Activated CD8-positive, alpha-beta T cell treated with anti-CD3 and anti-CD28 coated beads, Interleukin-2, amount 10 ng/mL, durations not matched to agents 7 days and 5 days (primary cell): ENCODE measurements around the gene SNCAIP. TPM values are rescaled to one million over a fixed set of nuclear protein-coding genes. Genes with fewer than 3 reads are reported as not detected.

Experiments used
- ATAC-seq: fragments of 150-1000 bp; cut with Tn5 transposase; one replicate; pipeline ENCODE4 v1.10.0; 2021; ENCODE audit warnings: moderate library complexity
- CTCF ChIA-PET: fragments of 350-600 bp; sonication (Branson Sonifier 250); formaldehyde crosslinking; loops from one replicate; lab custom pipeline; 2021; ENCODE audit warnings: antibody characterized with exemption; lab: Charles Lee
- POLR2A ChIA-PET: fragments of 350-600 bp; sonication (Branson Sonifier 250); formaldehyde crosslinking; loops from one replicate; lab custom pipeline; 2021; ENCODE audit warnings: antibody characterized with exemption; lab: Charles Lee
- DNase-seq: peaks from one replicate; pipeline ENCODE4 v3.0.0-alpha.2; 2020
- H3K27ac Mint-ChIP-seq: one replicate; pipeline ENCODE4 v1.8.0; 2021; ENCODE audit warnings: mild to moderate bottlenecking, mixed read lengths
- H3K27me3 Mint-ChIP-seq: one replicate; pipeline ENCODE4 v1.8.0; 2021; ENCODE audit warnings: low read depth, mixed read lengths
- H3K36me3 Mint-ChIP-seq: one replicate; pipeline ENCODE4 v1.8.0; 2021; ENCODE audit warnings: low read depth, mixed read lengths
- H3K4me1 Mint-ChIP-seq: one replicate; pipeline ENCODE4 v1.8.0; 2021; ENCODE audit warnings: low read depth, mixed read lengths
- H3K4me3 Mint-ChIP-seq: one replicate; pipeline ENCODE4 v1.8.0; 2021; ENCODE audit warnings: mild to moderate bottlenecking, mixed read lengths
- H3K9me3 Mint-ChIP-seq: one replicate; pipeline ENCODE4 v1.8.0; 2022; ENCODE audit warnings: mixed read lengths; ENCODE audit not compliant: insufficient read depth
- total RNA-seq, 2 experiments: library from RNA; stranded (reverse); gene quantifications; one replicate each; pipeline ENCODE4 v1.2.3, GENCODE V29; 2021

The SNCAIP gene
- total RNA-seq, 2 experiments from 2014 or later = not detected

DNA sequence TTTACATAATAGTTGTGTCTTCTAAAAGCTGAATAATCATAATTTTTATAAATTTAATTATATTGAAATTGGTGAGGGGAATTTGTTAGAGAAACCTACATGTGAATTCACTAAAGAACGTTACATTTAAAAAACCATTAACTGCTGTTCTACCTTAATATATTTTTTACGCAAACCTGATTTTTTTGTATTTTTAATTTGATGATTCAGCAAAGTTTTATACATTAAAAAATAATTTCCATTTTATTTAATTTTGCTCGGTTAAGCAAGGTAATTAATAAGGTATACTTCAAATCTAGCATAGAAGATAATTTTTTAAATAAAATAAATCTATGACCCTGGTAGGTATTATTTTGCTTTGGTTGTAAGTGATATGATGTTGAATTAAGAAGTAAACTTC, 114.3 kb downstream of the SNCAIP start:
- Mint-ChIP-seq H3K27me3 (no peaks in the 10 kb centered on the region), H3K4me3 (no peak overlapping the region), H3K27ac (no peak overlapping the region), H3K36me3 (no peaks in the 10 kb centered on the region), H3K4me1 (no peaks in the 10 kb centered on the region), H3K9me3 (no peaks in the 10 kb centered on the region)
- ChIA-PET CTCF (no interaction called here), POLR2A (no interaction called here)
- DNase-seq (no peak), ATAC-seq (no peak)

- ChIA-PET CTCF (no interaction called here), POLR2A (no interaction called here)
- no peak for ATAC-seq
- Mint-ChIP-seq H3K4me3 (no peak overlapping the region), H3K4me1 (no peaks in the 10 kb centered on the region), H3K9me3 (no peaks in the 10 kb centered on the region), H3K27ac (no peak overlapping the region), H3K36me3 (no peaks in the 10 kb centered on the region), H3K27me3 (no peaks in the 10 kb centered on the region)
- no peak for DNase-seq
These were observed 115.6 kb downstream of the SNCAIP start for GRCh38 chr5:122427621-122428020.

- ChIA-PET POLR2A (no interaction called here), CTCF (no interaction called here)
- Mint-ChIP-seq H3K4me1 (no peaks in the 10 kb centered on the region), H3K4me3 (no peak overlapping the region), H3K27me3 (no peaks in the 10 kb centered on the region), H3K9me3 (no peaks in the 10 kb centered on the region), H3K36me3 (no peaks in the 10 kb centered on the region), H3K27ac (no peak overlapping the region)
- ATAC-seq (no peak), DNase-seq (no peak)
These were observed 117.7 kb downstream of the SNCAIP start for GRCh38 chr5:122429545-122430318.

DNA sequence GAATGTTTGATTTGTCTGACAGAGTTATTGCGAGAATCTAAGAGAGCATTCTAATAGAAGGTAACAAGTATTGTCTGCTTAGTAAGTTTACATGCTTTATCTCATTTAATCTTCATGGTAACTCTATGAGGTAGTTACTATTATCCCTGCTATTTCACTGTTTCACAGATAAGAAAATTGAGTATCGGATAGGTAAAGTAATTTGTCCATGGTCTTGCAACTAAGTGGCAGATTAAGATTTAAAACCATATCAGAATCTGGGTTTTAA, 118.2 kb downstream of the SNCAIP start:
- Mint-ChIP-seq H3K9me3 (no peaks in the 10 kb centered on the region), H3K4me3 (no peak overlapping the region), H3K27ac (no peak overlapping the region), H3K4me1 (no peaks in the 10 kb centered on the region), H3K36me3 (no peaks in the 10 kb centered on the region), H3K27me3 (no peaks in the 10 kb centered on the region)
- DNase-seq (no peak), ATAC-seq (no peak)
- CTCF ChIA-PET = no interaction called here
- POLR2A ChIA-PET = no interaction called here

- H3K4me1 Mint-ChIP-seq = no peaks in the 10 kb centered on the region
- DNase-seq = no peak
- no peak overlapping the region for H3K4me3 Mint-ChIP-seq
- H3K27me3 Mint-ChIP-seq = no peaks in the 10 kb centered on the region
- no peaks in the 10 kb centered on the region for H3K9me3 Mint-ChIP-seq
- H3K36me3 Mint-ChIP-seq = no peaks in the 10 kb centered on the region
- ATAC-seq = no peak
- ChIA-PET POLR2A (no interaction called here), CTCF (no interaction called here)
- H3K27ac Mint-ChIP-seq = no peak overlapping the region
These were observed 119.3 kb downstream of the SNCAIP start for GRCh38 chr5:122431298-122431697.

- Mint-ChIP-seq H3K4me3 (no peak overlapping the region), H3K27me3 (no peaks in the 10 kb centered on the region), H3K36me3 (no peaks in the 10 kb centered on the region), H3K27ac (no peak overlapping the region), H3K4me1 (no peaks in the 10 kb centered on the region), H3K9me3 (no peaks in the 10 kb centered on the region)
- ChIA-PET CTCF (no interaction called here), POLR2A (no interaction called here)
- ATAC-seq = no peak
- no peak for DNase-seq
These were observed 122.4 kb downstream of the SNCAIP start for GRCh38 chr5:122434205-122434970.

GRCh38 chr5:122435234-122435633, 123.2 kb downstream of the SNCAIP start:
- H3K9me3 Mint-ChIP-seq = no peaks in the 10 kb centered on the region
- no peaks in the 10 kb centered on the region for H3K27me3 Mint-ChIP-seq
- no peaks in the 10 kb centered on the region for H3K4me1 Mint-ChIP-seq
- no peaks in the 10 kb centered on the region for H3K36me3 Mint-ChIP-seq
- ATAC-seq (no peak), DNase-seq (no peak)
- ChIA-PET CTCF (no interaction called here), POLR2A (no interaction called here)
- no peak overlapping the region for H3K27ac Mint-ChIP-seq
- H3K4me3 Mint-ChIP-seq = no peak overlapping the region

- Mint-ChIP-seq H3K4me3 (no peak overlapping the region), H3K36me3 (no peaks in the 10 kb centered on the region), H3K27ac (no peak overlapping the region), H3K27me3 (no peaks in the 10 kb centered on the region), H3K4me1 (no peaks in the 10 kb centered on the region), H3K9me3 (no peaks in the 10 kb centered on the region)
- CTCF ChIA-PET = no interaction called here
- no peak for DNase-seq
- no peak for ATAC-seq
- POLR2A ChIA-PET = no interaction called here
These were observed 123.7 kb downstream of the SNCAIP start for GRCh38 chr5:122435761-122436160.

DNA sequence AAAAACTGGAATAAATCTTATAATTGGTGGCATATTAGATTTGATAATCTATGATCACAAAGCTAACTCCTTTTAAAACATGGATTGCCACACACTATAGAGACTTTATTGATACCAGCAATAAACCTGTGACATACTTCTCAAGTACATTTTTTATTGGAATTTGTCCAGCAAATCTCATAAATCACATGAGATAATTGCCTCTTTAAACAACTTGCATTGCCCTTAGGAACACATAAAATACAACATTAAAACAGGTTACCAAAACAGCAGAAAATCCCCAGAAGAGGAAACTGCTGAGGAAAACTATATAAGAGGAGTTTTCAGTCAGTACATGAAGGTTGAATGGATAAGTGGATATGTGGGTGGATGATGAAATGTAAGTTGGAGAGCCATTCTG, 124.6 kb downstream of the SNCAIP start:
- Mint-ChIP-seq H3K4me3 (no peak overlapping the region), H3K9me3 (no peaks in the 10 kb centered on the region), H3K27me3 (no peaks in the 10 kb centered on the region), H3K36me3 (no peaks in the 10 kb centered on the region), H3K4me1 (no peaks in the 10 kb centered on the region), H3K27ac (no peak overlapping the region)
- DNase-seq = no peak
- CTCF ChIA-PET = no interaction called here
- POLR2A ChIA-PET = no interaction called here
- ATAC-seq = no peak

- ChIA-PET POLR2A (no interaction called here), CTCF (no interaction called here)
- no peak overlapping the region for H3K27ac Mint-ChIP-seq
- no peaks in the 10 kb centered on the region for H3K36me3 Mint-ChIP-seq
- no peaks in the 10 kb centered on the region for H3K9me3 Mint-ChIP-seq
- DNase-seq (no peak), ATAC-seq (no peak)
- no peaks in the 10 kb centered on the region for H3K27me3 Mint-ChIP-seq
- no peak overlapping the region for H3K4me3 Mint-ChIP-seq
- H3K4me1 Mint-ChIP-seq = no peaks in the 10 kb centered on the region
These were observed 127.6 kb downstream of the SNCAIP start for GRCh38 chr5:122439645-122440044.

DNA sequence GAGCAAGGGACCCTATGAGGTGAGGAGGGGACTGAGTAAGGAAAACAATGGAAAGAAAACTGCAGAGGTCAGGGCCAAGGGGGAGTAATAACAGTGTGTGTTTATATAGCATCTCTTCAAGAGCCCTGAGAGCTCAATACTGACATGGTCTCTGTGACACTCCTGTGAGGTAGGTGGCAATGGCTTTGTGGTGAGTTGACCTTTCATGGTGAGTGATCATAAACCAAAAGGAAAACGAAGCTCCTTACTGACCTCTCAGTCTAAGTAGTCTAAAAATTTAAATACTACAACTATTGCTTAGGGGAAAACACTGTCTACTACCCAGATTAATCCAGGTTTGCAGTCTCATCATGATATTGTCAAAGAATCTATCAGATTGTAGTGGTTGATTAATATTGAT, 130.9 kb downstream of the SNCAIP start:
- no peaks in the 10 kb centered on the region for H3K9me3 Mint-ChIP-seq
- ATAC-seq = no peak
- H3K36me3 Mint-ChIP-seq = no peaks in the 10 kb centered on the region
- ChIA-PET POLR2A (no interaction called here), CTCF (no interaction called here)
- no peaks in the 10 kb centered on the region for H3K27me3 Mint-ChIP-seq
- H3K4me1 Mint-ChIP-seq = no peaks in the 10 kb centered on the region
- no peak overlapping the region for H3K27ac Mint-ChIP-seq
- DNase-seq = no peak
- no peak overlapping the region for H3K4me3 Mint-ChIP-seq

GRCh38 chr5:122444411-122444810, 132.4 kb downstream of the SNCAIP start:
- Mint-ChIP-seq H3K36me3 (no peaks in the 10 kb centered on the region), H3K4me1 (no peaks in the 10 kb centered on the region), H3K27ac (no peak overlapping the region), H3K4me3 (no peak overlapping the region), H3K9me3 (no peaks in the 10 kb centered on the region), H3K27me3 (no peaks in the 10 kb centered on the region)
- no peak for DNase-seq
- ATAC-seq = no peak
- CTCF ChIA-PET = no interaction called here
- POLR2A ChIA-PET = no interaction called here
